Keratinocyte (primary cell): ENCODE results near the gene PTPRN2. TPM values are rescaled to one million over a fixed set of nuclear protein-coding genes. Genes with fewer than 3 reads are reported as not detected.

Experiments used
- DNase-seq: peaks from one replicate; pipeline ENCODE4 v3.0.0-alpha.2; 2011; ENCODE audit warnings: low read depth, missing footprints, low spot score
- FAIRE-seq: peaks from 2 replicates; lab custom pipeline; 2011; peaks lifted over from hg19 to GRCh38; lab: Jason Lieb, UNC
- H2AFZ ChIP-seq: 2 replicates; pipeline ENCODE4 v1.6.0; 2012; ENCODE audit warnings: low read length, control low read depth, inconsistent platforms; ENCODE audit not compliant: control insufficient read depth
- H3K27ac ChIP-seq: 2 replicates; pipeline ENCODE4 v1.5.1; 2011; ENCODE audit warnings: low read length; ENCODE audit not compliant: control insufficient read depth, insufficient read depth
- H3K27me3 ChIP-seq: 3 replicates; pipeline ENCODE4 v1.6.0; 2011; ENCODE audit warnings: low read length; ENCODE audit not compliant: control insufficient read depth, insufficient read depth; ENCODE audit errors: extremely low read depth
- H3K36me3 ChIP-seq, 2 experiments: 2 replicates in 1 of 2; 3 replicates in 1 of 2; pipeline ENCODE4 v1.5.1; 2011; ENCODE audit warnings: low read length in 2 of 2, mild to moderate bottlenecking in 1 of 2; ENCODE audit not compliant: control insufficient read depth in 2 of 2, insufficient read depth in 2 of 2; ENCODE audit errors: extremely low read depth in 1 of 2
- H3K4me1 ChIP-seq: 3 replicates; pipeline ENCODE4 v1.5.1; 2011; ENCODE audit warnings: low read length; ENCODE audit not compliant: control insufficient read depth, insufficient read depth; ENCODE audit errors: extremely low read depth
- H3K4me2 ChIP-seq: 3 replicates; pipeline ENCODE4 v1.6.0; 2011; ENCODE audit warnings: low read depth, low read length; ENCODE audit not compliant: control insufficient read depth, insufficient read depth; ENCODE audit errors: extremely low read depth
- H3K4me3 ChIP-seq, 3 experiments: fragments of 200-600 bp in 1 of 3; sonication (generic) in 1 of 3; 2 replicates in 2 of 3; 3 replicates in 1 of 3; pipeline ENCODE4 v1.5.1; 2011 to 2016; ENCODE audit warnings: low read length in 3 of 3, mild to moderate bottlenecking in 3 of 3, control low read depth in 2 of 3, inconsistent platforms in 1 of 3, low read depth in 1 of 3, mixed read lengths in 1 of 3, mixed run types in 1 of 3, moderate library complexity in 1 of 3; ENCODE audit not compliant: control insufficient read depth in 2 of 3, insufficient read depth in 2 of 3; ENCODE audit errors: extremely low read depth in 1 of 3
- H3K79me2 ChIP-seq: 2 replicates; pipeline ENCODE4 v1.6.0; 2012; ENCODE audit warnings: low read length; ENCODE audit not compliant: control insufficient read depth, insufficient read depth
- H3K9ac ChIP-seq: 3 replicates; pipeline ENCODE4 v1.6.0; 2011; ENCODE audit warnings: low read length; ENCODE audit not compliant: control insufficient read depth, insufficient read depth; ENCODE audit errors: extremely low read depth
- H3K9me1 ChIP-seq: 3 replicates; pipeline ENCODE4 v1.6.0; 2011; ENCODE audit warnings: low read length; ENCODE audit not compliant: control insufficient read depth, insufficient read depth; ENCODE audit errors: extremely low read depth
- H3K9me3 ChIP-seq: 2 replicates; pipeline ENCODE4 v1.5.1; 2012; ENCODE audit warnings: low read depth, low read length; ENCODE audit not compliant: control insufficient read depth
- H4K20me1 ChIP-seq: 3 replicates; pipeline ENCODE4 v1.6.0; 2011; ENCODE audit warnings: low read length; ENCODE audit not compliant: control insufficient read depth, insufficient read depth; ENCODE audit errors: extremely low read depth
- EZH2 ChIP-seq: IDR thresholded peaks from one replicate; pipeline ENCODE4 v1.6.1; 2012; ENCODE audit warnings: inconsistent platforms, mild to moderate bottlenecking, low read length, moderate library complexity
- dilution Hi-C: fragments of 300-500 bp; cut with MboI; formaldehyde crosslinking; loops from one replicate; pipeline ENCODE4 v1.7.0; 2020; ENCODE audit warnings: low sequenced_read_pairs; ENCODE audit not compliant: extremely low pct_ligation_motif_present
- polyA plus RNA-seq, 5 experiments: library from polyadenylated mRNA; depleted of rRNA in 3 of 5; stranded (reverse) in 3 of 5; stranded (forward) in 1 of 5; unstranded in 1 of 5; fragments of >200 nt; gene quantifications; 1 replicate in 1 of 5; 2 replicates in 3 of 5; 3 replicates in 1 of 5; pipeline versions ENCODE4 v1.2.1 to v1.2.3, GENCODE V29; 2011 to 2012; ENCODE audit warnings: missing spikeins in 2 of 5, low read depth in 1 of 5, low replicate concordance in 1 of 5
- TF ChIP-seq, protein P1 (sequence below), 3 experiments: IDR thresholded peaks in 1 of 3; conservative IDR thresholded peaks in 1 of 3; optimal IDR thresholded peaks in 1 of 3; 2 replicates in 2 of 3; 3 replicates in 1 of 3; pipeline versions ENCODE3 to v1.5.1; 2011; ENCODE audit warnings: low read length in 3 of 3, mild to moderate bottlenecking in 3 of 3, moderate library complexity in 2 of 3, control low read depth in 1 of 3, inconsistent platforms in 1 of 3; ENCODE audit not compliant: insufficient read depth in 2 of 3; ENCODE audit errors: extremely low read depth in 1 of 3

The PTPRN2 gene
- polyA plus RNA-seq, 1 donor (not counting 4 experiments of a cell fraction or from before 2014, with no cell fraction given) = not detected

DNA sequence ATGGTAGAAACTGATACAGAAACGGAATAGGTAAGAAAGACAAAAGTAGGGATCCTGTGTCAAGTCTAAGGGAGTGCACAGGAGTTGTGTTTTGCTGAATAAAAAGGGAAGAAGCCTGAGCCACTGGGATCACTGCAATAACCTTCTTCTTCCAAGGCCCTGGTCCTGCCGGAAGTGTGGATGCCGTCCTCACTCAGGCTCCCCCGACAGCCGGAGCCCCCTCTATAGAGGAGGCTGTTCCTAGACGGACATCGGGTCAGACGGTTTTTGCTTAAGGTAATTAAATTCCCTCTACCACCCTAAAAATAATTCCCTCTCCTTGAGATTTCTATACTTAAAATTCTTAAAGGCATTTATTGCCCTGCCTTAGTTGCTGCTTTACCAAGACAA, 566.9 kb downstream of the PTPRN2 start:
- no peak overlapping the region for H3K27ac ChIP-seq
- H3K27me3 ChIP-seq = no peaks in the 10 kb centered on the region
- H3K4me3 ChIP-seq = no peak overlapping the region
- dilution Hi-C loops = no loop called here
- no peaks in the 10 kb centered on the region for H3K9me1 ChIP-seq
- no peaks in the 10 kb centered on the region for H4K20me1 ChIP-seq
- H3K36me3 ChIP-seq = no peaks in the 10 kb centered on the region
- no peak overlapping the region for H2AFZ ChIP-seq
- DNase-seq (no peak), FAIRE-seq (no peak)
- H3K9ac ChIP-seq = no peak overlapping the region
- TF ChIP-seq EZH2 = no peak
- TF ChIP-seq, protein P1, sequence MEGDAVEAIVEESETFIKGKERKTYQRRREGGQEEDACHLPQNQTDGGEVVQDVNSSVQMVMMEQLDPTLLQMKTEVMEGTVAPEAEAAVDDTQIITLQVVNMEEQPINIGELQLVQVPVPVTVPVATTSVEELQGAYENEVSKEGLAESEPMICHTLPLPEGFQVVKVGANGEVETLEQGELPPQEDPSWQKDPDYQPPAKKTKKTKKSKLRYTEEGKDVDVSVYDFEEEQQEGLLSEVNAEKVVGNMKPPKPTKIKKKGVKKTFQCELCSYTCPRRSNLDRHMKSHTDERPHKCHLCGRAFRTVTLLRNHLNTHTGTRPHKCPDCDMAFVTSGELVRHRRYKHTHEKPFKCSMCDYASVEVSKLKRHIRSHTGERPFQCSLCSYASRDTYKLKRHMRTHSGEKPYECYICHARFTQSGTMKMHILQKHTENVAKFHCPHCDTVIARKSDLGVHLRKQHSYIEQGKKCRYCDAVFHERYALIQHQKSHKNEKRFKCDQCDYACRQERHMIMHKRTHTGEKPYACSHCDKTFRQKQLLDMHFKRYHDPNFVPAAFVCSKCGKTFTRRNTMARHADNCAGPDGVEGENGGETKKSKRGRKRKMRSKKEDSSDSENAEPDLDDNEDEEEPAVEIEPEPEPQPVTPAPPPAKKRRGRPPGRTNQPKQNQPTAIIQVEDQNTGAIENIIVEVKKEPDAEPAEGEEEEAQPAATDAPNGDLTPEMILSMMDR (optimal IDR thresholded peaks at IDR 0.05 in 1 of 3, IDR thresholded peaks at IDR 0.05 in 1 of 3, conservative IDR thresholded peaks at IDR 0.05 in 1 of 3; ENCODE audit: extremely low read depth in 1 of 3, insufficient read depth in 2 of 3, low read length in 3 of 3) = no peak
- H3K79me2 ChIP-seq = no peaks in the 10 kb centered on the region
- H3K4me2 ChIP-seq = no peak overlapping the region
- no peaks in the 10 kb centered on the region for H3K4me1 ChIP-seq
- H3K9me3 ChIP-seq = peaks cover 11% of the 10 kb centered on the region

DNA sequence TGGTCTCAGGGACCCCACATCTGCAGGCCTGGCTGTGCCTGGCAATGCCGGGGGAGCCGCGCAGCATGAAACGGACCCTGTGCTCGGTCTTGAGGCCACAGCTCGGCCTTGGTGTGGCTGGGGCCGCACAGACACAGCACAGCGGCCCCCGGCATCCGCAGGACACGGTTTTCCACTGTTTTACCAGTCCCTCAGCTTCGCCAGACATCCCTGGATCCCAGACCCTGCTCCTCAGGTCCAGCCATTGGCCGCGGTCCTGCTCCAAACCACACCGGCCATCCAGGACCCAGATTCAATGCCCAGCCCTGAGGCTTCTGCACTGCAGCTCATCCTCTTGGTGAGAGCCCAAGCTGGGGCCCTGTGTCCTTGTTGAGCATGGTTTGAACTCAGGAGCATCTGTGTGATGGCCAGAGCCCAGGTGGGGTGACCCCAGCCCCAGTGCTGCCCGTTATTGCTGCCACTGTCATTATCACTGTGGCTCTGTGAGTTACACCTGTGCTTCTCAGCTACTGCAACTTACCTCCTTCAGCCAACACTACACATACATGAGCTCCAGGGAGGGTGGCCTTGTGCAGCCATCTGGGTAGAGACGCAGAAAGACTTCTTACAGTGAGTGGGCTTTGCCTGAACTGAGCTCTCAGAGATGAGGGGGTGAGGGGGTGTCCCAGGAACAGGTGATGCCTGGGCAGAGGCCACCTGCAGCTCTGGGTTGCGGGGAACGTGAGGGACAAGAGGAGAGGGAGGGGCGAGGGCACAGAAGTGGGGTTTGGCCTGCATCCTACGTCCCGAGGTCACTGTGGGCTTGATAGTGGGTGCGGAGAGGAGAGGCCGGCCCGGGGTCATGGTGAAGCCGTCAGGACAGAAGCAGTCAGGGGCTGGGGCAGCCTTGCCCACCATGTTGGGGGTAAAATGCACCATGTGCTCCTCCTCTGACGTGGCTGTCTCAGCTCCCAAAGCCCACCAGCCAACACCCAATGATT, 567.6 kb downstream of the PTPRN2 start:
- DNase-seq (no peak), FAIRE-seq (no peak)
- Histone ChIP-seq H2AFZ (no peak overlapping the region), H3K9ac (no peak overlapping the region), H3K27ac (no peak overlapping the region), H4K20me1 (no peaks in the 10 kb centered on the region), H3K9me3 (peaks cover 11% of the 10 kb centered on the region), H3K4me1 (no peaks in the 10 kb centered on the region), H3K4me2 (no peak overlapping the region), H3K27me3 (no peaks in the 10 kb centered on the region), H3K79me2 (no peaks in the 10 kb centered on the region), H3K4me3 (no peak overlapping the region), H3K9me1 (no peaks in the 10 kb centered on the region), H3K36me3 (no peaks in the 10 kb centered on the region)
- dilution Hi-C loops = no loop called here
- TF ChIP-seq EZH2 = no peak
- TF ChIP-seq, protein P1 (optimal IDR thresholded peaks at IDR 0.05 in 1 of 3, IDR thresholded peaks at IDR 0.05 in 1 of 3, conservative IDR thresholded peaks at IDR 0.05 in 1 of 3; ENCODE audit: extremely low read depth in 1 of 3, insufficient read depth in 2 of 3, low read length in 3 of 3) = no peak
